Adrenal gland (tissue), 12 donors: ENCODE results near the gene ABL1. TPM values are rescaled to one million over a fixed set of nuclear protein-coding genes. Genes with fewer than 3 reads are reported as not detected.
"Not testable (repeated sequence)": the region's sequence is repeated elsewhere in the genome, so short reads cannot be mapped to it uniquely, and the experiment has no call there.

Experiments
- DNase-seq, 7 donors: peaks; one replicate each; pipeline ENCODE4 v3.0.0-alpha.2; 2019 to 2020
- H3K27ac ChIP-seq, 5 donors: fragments of 200-600 bp; sonication (generic) in 4 of 5; 1 replicate in 3 of 5; 2 replicates in 2 of 5; pipeline versions ENCODE4 v1.5.1 to v1.8.0; 2016 to 2020; ENCODE audit warnings: mild to moderate bottlenecking in 1 of 5
- H3K27me3 ChIP-seq: fragments of 200-600 bp; 2 replicates; pipeline ENCODE4 v1.8.0; 2021
- H3K36me3 ChIP-seq, 2 donors: fragments of 200-600 bp; replicated peaks in 1 of 2; 1 replicate in 1 of 2; 2 replicates in 1 of 2; pipeline versions ENCODE4 v1.5.1 to v1.8.0; 2018 to 2022
- H3K4me1 ChIP-seq, 2 donors: fragments of 200-600 bp; replicated peaks in 1 of 2; 1 replicate in 1 of 2; 2 replicates in 1 of 2; pipeline versions ENCODE4 v1.5.1 to v1.8.0; 2018 to 2021
- H3K4me3 ChIP-seq, 4 donors: fragments of 200-600 bp; sonication (generic) in 3 of 4; one replicate each; pipeline ENCODE4 v1.5.1; 2016 to 2018
- H3K9me3 ChIP-seq, 3 donors: fragments of 200-600 bp; sonication (generic) in 1 of 3; replicated peaks in 1 of 3; 1 replicate in 2 of 3; 2 replicates in 1 of 3; pipeline versions ENCODE4 v1.5.1 to v1.8.0; 2016 to 2021
- CTCF ChIP-seq, 6 experiments: fragments of 450-650 bp in 4 of 6; fragments of 200-600 bp in 2 of 6; sonication (generic) in 1 of 6; IDR thresholded peaks; 1 replicate in 5 of 6; 2 replicates in 1 of 6; pipeline versions ENCODE4 v1.5.1 to v1.8.0; 2016 to 2021; ENCODE audit warnings: antibody characterized with exemption in 6 of 6, mild to moderate bottlenecking in 2 of 6, moderate library complexity in 1 of 6
- POLR2A ChIP-seq, 2 donors: fragments of 450-650 bp; IDR thresholded peaks; one replicate each; pipeline ENCODE4 v1.6.1; 2017; ENCODE audit warnings: antibody characterized with exemption in 2 of 2, mild to moderate bottlenecking in 2 of 2, moderate library complexity in 1 of 2
- WGBS, 4 donors: extraction: QIAGEN DNeasy Blood & Tissue Kit in 2 of 4; methylation state at CpG; one replicate each; pipeline versions ENCODE4 v1.1.5 to v1.1.7; 2013 to 2017; 5-methylcytosine and 5-hydroxymethylcytosine counted together
- intact Hi-C, 2 donors: fragments of 100-400 bp; cut with DNase I; formaldehyde crosslinking; loops; one replicate each; pipeline versions ENCODE4 v1.14.1 to v1.15.0; 2022 to 2023
- polyA plus RNA-seq, 3 donors: library from polyadenylated mRNA; stranded (reverse); fragments of 200-250 nt in 2 of 3; fragments of 350-450 nt in 1 of 3; fragmentation: Illumina TruSeq in 1 of 3; extraction: RNeasy Lipid Tissue Mini Kit (QIAGEN cat#74804) in 1 of 3; gene quantifications; one replicate each; pipeline ENCODE4 v1.2.3, GENCODE V29; 2013 to 2014
- total RNA-seq, 9 donors: library from RNA; depleted of rRNA in 4 of 9; stranded (reverse); fragments of >200 nt in 4 of 9; fragments of 120-200 nt in 1 of 9; fragmentation: NEBNext Ultra II Directional in 1 of 9; extraction: Animal tissue kit (Norgen Biotek cat#: 25700) in 1 of 9; gene quantifications; one replicate each; pipeline versions ENCODE4 v1.1.0 to v1.2.4, GENCODE V29; 2013 to 2023
- donor health status: healthy with polysubstance abuse.
- donor health status: Bipolar disorder and iron deficiency.
- donor health status: DM: yes; HTN: yes; CAD: no.
- donor health status: DM: no; HTN: no; CAD: no.
- donor health status: DM: no; HTN: no; CAD: no.
- donor health status: DM: yes; HTN: yes; CAD: no.

The ABL1 gene
- total and polyA plus RNA-seq, 12 donors, result 27.2 to 83.2 (median 45.7) TPM

DNA sequence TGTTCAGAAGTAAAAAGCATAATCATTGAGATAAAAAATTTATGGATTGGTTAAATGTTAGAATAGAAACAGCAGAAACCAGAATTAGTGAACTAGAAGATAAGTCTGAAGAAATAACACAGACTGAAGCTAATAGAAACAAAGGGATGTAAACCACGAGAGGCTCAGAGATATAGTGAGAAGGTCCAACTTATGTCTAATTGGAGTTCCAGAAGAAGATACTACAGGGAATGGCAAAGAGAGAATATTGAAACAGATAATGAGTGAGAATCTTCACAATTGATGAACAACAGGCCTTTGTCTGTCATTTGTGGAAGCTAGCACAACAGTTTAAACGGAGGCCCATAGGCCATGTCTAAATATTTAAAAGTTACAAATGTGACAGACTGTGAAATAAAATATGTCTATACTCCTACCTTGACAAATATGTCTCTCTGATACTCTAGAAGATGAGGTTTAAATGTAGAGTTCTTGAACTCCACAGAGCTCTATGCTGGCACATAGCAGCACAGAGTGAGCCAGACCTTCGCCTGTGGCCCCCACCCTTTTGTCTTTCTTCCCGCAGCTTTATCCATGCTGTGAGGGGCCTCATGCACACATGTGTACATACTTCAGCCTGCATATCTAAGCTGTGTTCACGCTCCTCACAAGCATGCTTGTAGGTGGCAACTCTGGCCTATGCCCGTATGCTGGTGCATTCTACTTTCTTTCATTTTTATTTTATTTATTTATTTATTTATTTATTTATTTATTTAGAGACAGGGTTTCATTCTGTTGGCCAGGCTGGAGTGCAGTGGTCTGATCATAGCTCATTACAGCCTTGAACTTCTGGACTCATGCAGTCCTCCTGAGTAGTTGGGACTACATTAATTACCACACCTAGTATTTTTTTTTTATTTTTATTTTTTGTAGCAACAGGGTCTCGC, 45.0 kb upstream of the ABL1 start:
- peaks cover 0 to 7% (median 0%) of the 10 kb centered on the region in 3 donors for H3K9me3 ChIP-seq
- no peaks in the 10 kb centered on the region for H3K27me3 ChIP-seq
- DNase-seq, result no peak
- H3K27ac ChIP-seq, result no peak overlapping the region
- H3K4me3 ChIP-seq, result no peak overlapping the region
- peaks cover 0 to 17% of the 10 kb centered on the region in 2 donors for H3K4me1 ChIP-seq
- intact Hi-C loops, result loop anchor here in 1 of 2 donors (5.0 kb wide), 1 partner anchor 37 kb away; no protein-coding TSS in a partner anchor
- TF ChIP-seq CTCF (IDR thresholded peaks at IDR 0.05) (no peak), POLR2A (IDR thresholded peaks at IDR 0.05) (no peak)
- WGBS, 4 donors, result 94 to 99% (median 98%) methylated on average over 7 of the region's 7 CpGs
- H3K36me3 ChIP-seq, result no peaks in the 10 kb centered on the region

GRCh38 chr9:130791303-130791894, 43.7 kb upstream of the ABL1 start:
- Histone ChIP-seq H3K4me1 (peaks cover 0 to 26% of the 10 kb centered on the region in 2 donors), H3K27me3 (no peaks in the 10 kb centered on the region), H3K4me3 (no peak overlapping the region), H3K9me3 (peaks cover 0 to 7% (median 0%) of the 10 kb centered on the region in 3 donors), H3K36me3 (no peaks in the 10 kb centered on the region), H3K27ac (no peak overlapping the region)
- intact Hi-C loops, result loop anchor here in 1 of 2 donors (5.0 kb wide), 1 partner anchor 36 kb away; no protein-coding TSS in a partner anchor
- 82 to 90% (median 86%) methylated on average over 7 of the region's 7 CpGs for WGBS, 4 donors
- DNase-seq, result no peak
- TF ChIP-seq CTCF (IDR thresholded peaks at IDR 0.05) (no peak), POLR2A (IDR thresholded peaks at IDR 0.05) (no peak)

GRCh38 chr9:130793589-130793988, 41.5 kb upstream of the ABL1 start:
- TF ChIP-seq POLR2A (IDR thresholded peaks at IDR 0.05), result no peak
- no peak for TF ChIP-seq CTCF (IDR thresholded peaks at IDR 0.05)
- DNase-seq, result no peak
- WGBS, 4 donors, result 95 to 100% (median 99%) methylated on average over 6 to 7 of the region's 7 CpGs
- peaks cover 0 to 21% of the 10 kb centered on the region in 2 donors for H3K4me1 ChIP-seq
- H3K4me3 ChIP-seq, result no peak overlapping the region
- intact Hi-C loops, result loop anchor here in 1 of 2 donors (5.0 kb wide), 1 partner anchor 34 kb away; no protein-coding TSS in a partner anchor
- H3K27ac ChIP-seq, result no peak overlapping the region
- no peaks in the 10 kb centered on the region for H3K36me3 ChIP-seq
- peaks cover 0 to 7% (median 0%) of the 10 kb centered on the region in 3 donors for H3K9me3 ChIP-seq
- H3K27me3 ChIP-seq, result no peaks in the 10 kb centered on the region

- 16 to 25% (median 24%) methylated on average over 2 of the region's 2 CpGs for WGBS, 4 donors
- H3K27me3 ChIP-seq, H3K36me3 ChIP-seq, H3K9me3 ChIP-seq, H3K4me3 ChIP-seq, H3K27ac ChIP-seq: not testable (repeated sequence)
- peaks cover 0 to 21% of the 10 kb centered on the region in 2 donors for H3K4me1 ChIP-seq
- TF ChIP-seq CTCF (IDR thresholded peaks at IDR 0.05), result peak in 1 of 6 experiments; percentile 24
- DNase-seq, result peak in 2 of 7 donors; percentile 30 to 31
- intact Hi-C loops, result loop anchor here in 1 of 2 donors (5.0 kb wide), 1 partner anchor 33 kb away; no protein-coding TSS in a partner anchor
These were observed 41.0 kb upstream of the ABL1 start for GRCh38 chr9:130794021-130794420.

GRCh38 chr9:130794423-130794822, 40.6 kb upstream of the ABL1 start:
- Histone ChIP-seq H3K27ac (peak overlapping the region in 3 of 5 donors; percentile 14 to 70 (median 53)), H3K4me1 (peaks cover 0 to 21% of the 10 kb centered on the region in 2 donors)
- not testable (repeated sequence) for H3K9me3 ChIP-seq, H3K27me3 ChIP-seq, H3K36me3 ChIP-seq, H3K4me3 ChIP-seq, DNase-seq
- 27 to 39% (median 31%) methylated on average over 3 of the region's 3 CpGs for WGBS, 4 donors
- intact Hi-C loops, result loop anchor here in 1 of 2 donors (5.0 kb wide), 1 partner anchor 33 kb away; no protein-coding TSS in a partner anchor
